GM21423 (cell line): ENCODE measurements around the gene SIGLEC14.
"Not testable (repeated sequence)": the region's sequence is repeated elsewhere in the genome, so short reads cannot be mapped to it uniquely, and the experiment has no call there.

ENCODE experiments used
- ATAC-seq: cut with Tn5 transposase; IDR thresholded peaks from one replicate; pipeline ENCODE4 v1.9.1; 2021; ENCODE audit warnings: mild to moderate bottlenecking, moderate library complexity; ENCODE audit not compliant: unreplicated experiment

SIGLEC14 gene

GRCh38 chr19:51675911-51676565, 29.4 kb upstream of the SIGLEC14 start:
- ATAC-seq, result not testable (repeated sequence)

DNA sequence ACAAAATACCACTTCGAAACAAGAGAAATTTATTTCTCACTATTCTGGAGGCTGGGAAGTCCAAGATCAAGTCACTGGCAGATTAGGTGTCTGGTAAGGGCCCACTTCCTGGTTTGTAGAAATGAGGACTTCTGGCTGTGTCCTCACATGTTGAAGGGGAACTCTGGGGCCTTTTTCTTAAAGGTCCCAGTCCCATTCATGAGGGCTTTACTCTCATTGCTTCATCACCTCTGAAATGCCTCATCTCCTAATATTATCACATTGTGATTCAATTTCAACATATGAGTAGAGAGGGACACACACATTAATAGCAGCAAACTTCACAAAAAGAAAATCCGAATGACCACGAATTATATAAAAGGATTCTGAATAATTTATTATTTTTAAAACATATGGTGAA, 21.6 kb upstream of the SIGLEC14 start:
- ATAC-seq, result no peak

DNA sequence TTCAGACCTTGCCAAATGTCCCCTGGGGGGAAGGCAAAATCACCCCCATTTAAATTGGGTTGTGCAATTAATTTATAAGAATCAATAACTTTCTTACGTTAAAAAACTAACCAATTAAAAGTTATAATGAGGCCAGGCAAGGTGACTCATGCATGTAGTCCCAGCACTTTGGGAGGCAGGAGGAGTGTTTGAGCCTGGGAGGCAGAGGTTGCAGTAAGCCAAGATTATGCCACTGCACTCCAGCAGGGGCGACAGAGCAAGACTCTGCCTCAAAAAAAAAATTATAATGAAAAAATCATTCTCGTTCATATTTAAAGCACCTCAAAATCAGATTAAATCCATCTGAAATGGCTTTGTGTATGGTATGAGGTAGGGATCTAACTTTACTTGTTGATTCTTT, 18.4 kb upstream of the SIGLEC14 start:
- no peak for ATAC-seq

DNA sequence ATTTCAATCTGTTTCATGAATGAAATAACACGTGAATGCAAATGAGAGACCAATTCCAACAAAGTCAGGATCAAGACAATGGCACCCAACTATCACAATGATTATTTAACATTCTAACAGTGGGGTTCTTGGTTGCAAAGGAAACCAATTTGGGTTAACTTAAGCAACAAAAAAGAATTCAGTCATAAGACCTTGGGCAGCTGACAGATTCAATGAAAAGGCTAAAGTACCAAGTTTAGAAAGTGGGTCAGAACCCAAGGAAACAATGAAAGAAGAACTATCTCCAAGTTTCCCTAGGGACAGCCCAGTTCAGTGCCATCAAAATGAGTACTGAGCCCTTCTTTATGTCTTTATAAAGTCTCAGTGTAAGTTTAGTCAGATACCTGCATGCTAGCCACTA, 17.5 kb upstream of the SIGLEC14 start:
- ATAC-seq, result no peak

DNA sequence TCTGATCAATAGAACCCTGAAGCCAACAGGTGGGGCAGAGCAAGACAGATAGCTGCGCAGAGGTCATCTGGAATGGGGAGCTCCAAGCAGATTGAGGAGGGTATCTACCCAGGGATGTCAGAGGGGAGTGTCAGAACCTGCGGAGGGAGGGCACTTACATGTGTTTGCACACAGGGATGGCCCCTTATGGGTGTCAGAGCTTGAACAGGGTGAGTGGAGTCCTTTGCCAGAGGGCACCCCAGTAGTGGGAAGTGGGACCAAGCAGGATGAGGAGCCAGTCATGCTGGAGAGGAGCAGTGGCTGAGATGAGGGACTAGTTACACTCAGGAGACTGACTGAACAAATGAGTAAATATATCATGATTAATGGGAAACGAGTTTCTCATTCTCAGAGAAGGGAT, 17.0 kb upstream of the SIGLEC14 start:
- no peak for ATAC-seq

GRCh38 chr19:51660975-51661600, 14.5 kb upstream of the SIGLEC14 start:
- no peak for ATAC-seq

DNA sequence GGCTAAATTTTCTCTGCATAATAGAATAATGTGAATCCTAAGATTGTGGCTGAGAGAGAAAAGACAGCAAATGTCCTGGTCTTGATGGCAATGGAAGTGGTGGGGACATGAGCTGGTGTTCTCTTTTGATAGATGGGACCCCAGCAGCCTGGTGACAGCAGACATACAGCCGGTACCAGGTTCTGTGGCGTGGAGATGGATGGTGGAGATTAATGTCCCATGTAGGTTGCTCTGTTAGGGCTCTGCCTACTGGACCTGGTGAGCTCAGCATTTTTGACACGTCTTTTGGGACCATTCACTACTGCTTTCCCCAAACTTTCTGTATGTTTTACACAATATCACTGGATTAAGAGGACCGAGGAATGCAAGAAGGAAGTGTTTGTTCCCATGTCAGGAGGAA, 8.2 kb upstream of the SIGLEC14 start:
- ATAC-seq, result no peak

DNA sequence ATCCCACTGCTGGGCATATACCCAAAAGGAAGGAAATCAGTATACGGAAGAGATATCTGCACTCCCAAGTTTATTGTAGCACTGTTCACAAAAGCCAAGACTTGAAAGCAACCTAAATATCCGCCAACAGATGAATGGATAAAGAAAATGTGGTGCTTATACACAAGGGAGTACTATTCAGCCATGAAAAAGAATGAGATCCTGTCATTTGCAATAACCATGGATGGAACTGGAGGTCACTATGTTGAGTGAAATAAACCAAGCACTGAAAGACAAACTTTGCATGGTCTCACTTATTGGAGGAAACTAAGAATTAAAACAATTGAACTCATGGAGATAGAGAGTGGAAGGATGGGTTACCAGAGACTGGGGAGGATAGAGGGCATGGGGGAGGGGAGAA, 6.5 kb upstream of the SIGLEC14 start:
- no peak for ATAC-seq

DNA sequence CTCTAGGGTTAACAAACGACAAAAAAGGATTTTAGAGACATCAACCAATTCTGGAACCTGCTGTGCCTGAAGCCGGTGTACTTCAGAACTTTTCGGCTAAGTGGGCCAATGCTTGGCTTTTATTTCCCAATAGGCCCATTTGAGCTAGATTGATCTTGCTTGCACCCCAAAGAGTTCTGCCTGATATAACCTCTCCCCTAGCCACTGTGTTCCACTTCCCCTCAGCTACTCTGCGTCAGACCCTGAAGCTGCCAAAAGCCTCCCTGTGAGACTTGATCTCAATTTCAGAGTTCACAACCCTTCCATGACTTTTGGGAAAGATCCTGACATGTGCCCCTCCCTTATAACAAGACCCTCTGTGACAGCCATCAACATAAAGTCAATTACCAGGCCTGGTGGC, 5.6 kb upstream of the SIGLEC14 start:
- no peak for ATAC-seq

- no peak for ATAC-seq
These were observed 4.7 kb upstream of the SIGLEC14 start for GRCh38 chr19:51651216-51651846.

GRCh38 chr19:51647318-51647717, 693 bp upstream of the SIGLEC14 start:
- no peak for ATAC-seq

DNA sequence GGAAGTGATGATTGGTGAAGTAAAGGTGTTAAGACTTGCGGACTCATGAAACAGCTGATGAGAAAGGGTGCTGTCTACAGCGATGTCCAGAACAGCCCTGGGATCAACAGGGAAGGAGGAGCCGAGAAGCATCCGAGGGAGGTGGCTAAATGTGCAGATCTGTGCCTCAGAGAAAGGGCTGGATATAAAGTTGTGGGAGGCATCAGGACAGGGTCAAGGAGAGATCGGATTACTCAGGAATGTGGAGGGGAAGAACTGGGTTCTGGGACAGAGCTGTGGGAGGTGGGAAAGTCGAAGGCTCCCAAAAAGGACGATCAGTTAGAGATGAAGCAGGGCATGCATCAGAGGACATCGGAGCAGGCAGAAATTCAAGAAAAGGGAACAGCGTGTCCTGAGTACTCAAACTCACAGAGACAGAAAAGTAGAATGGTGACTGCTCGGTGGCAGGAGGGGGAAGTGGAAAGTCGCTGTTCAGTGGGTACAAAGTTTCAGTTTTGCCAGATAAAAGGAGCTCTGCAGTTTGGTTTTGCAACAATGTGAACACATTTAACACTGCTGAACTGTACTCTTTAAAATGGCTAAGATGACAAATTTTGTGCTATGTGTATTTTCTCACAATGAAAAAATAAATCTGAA, 1.9 kb downstream of the SIGLEC14 start:
- ATAC-seq, result no peak

GRCh38 chr19:51641648-51642047, 5.0 kb downstream of the SIGLEC14 start:
- no peak for ATAC-seq

DNA sequence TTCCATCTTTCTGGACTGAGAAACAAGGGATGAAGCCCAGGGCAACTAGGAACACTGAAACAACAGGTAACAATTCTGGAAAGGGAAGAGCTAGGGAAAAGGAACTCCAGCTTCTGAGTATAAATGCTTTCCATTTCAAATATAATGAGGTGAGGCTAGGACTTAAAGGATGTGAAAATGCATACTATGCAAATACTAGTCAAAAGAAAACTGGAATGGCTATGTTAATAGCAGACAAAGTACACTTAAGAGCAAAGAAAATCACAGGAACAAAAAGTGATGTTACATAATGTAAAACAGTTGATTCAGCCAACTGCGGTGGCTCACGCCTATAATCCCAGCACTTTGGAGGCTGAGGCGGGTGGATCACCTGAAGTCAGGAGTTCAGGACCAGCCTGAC, 6.2 kb downstream of the SIGLEC14 start:
- ATAC-seq, result no peak

DNA sequence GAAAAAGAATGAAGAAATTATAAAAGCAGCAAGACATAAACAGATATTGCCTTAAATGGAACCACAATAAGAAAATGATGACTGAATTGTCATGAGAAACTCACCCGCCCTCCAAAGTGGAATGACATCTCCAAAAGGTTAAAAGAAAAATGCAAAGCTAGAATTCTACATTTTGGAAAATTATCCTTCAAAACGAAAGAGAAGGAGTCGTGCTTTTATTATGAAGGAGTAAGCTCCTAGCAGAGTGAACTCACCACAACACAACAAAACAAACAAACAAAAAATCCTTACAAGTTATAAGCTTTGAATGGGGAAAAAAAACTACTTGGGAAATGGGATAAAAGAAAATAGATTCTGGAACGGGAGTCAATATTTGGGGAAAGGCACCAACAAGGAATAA, 6.7 kb downstream of the SIGLEC14 start:
- no peak for ATAC-seq

GRCh38 chr19:51637362-51637978, 9.2 kb downstream of the SIGLEC14 start:
- no peak for ATAC-seq

DNA sequence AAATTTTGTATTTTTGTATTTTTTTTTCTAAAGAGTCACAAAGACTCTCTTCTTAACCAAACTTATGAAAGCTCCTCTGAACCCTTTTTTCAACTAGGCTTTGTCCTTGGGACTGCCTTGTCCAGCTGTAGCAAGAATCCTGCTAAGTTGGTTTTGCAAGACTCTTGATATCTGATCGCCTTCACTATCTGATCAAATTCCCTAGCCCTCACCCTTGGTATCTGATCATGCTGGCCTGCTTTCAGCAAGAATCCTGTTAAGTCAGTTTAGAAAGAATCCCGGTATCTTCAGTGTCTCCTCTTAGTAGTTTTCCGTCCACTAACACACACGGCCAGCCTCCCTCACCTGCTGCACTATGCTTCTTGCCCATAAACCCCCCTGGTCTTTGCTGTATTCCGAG, 14.5 kb downstream of the SIGLEC14 start:
- no peak for ATAC-seq

DNA sequence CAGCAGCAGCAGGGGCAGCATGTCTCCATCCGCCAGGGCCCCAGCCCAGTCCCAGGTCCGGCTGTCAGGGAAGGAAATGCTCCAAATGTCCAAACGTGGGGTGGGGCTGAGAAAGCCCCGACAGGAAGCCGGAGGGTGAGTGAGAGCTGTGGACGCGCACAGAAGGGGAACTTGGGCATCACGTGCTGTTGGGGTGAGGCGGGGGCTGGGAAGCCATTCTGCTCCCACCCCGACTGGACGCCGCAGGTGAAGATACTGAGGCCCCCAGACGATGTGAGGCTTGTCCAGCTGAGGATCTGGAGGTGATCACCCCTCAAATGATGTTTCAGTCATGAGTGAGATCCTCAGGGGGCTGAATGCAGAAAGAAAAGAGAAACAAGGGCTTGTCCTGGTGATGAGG, 16.3 kb downstream of the SIGLEC14 start, which contains the start of gene SIGLEC5:
Gene SIGLEC5, minus strand, starts transcription at position 87 of the 400 bp plus-strand sequence. Its CDS starts 66 bp downstream, at position 21.
- not testable (repeated sequence) for ATAC-seq

DNA sequence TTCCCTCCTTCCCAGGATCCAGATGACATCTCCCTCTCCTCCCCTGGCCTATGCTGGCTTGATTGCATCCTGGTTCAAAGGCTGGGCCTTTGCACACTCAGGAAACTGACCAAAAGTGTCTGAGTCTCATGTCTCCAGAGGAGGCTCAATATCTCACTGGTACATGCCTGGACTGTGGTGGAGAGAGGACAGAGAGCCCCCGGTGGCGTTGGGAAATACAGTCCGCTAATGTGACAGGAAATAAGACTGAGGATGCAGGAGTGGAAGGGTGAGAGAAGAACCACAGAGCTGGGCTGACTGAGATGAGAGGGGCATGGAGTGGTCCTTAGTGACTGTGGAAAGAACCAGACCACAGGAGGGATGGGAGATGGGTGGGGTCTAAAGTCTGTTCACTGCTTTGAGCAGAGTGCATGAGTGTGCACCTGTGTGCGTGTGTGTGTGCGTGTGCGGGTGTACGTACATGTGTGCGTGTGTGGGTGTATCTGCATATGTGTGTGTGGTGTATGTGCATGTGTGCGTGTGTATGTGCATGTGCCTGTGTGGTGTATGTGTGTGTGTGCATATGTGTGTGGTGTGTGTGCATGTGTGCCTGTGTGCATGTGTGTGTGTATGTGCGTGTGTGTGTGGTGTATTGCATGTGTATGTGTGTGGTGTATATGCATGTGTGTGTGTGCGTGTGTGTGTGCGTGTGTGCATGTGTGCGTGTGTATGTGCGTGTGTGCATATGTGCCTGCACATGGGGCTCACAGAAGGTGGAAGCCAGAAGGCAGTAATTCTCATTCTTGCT, 18.3 kb downstream of the SIGLEC14 start:
- no peak for ATAC-seq

- no peak for ATAC-seq
These were observed 19.0 kb downstream of the SIGLEC14 start for GRCh38 chr19:51627491-51628138.
